Measurements from ENCODE around the gene RASEF.

GRCh38 chr9:82940376-82940775 lies 122.6 kb downstream of the RASEF start:
- TF ChIP-seq CTCF (IDR thresholded peaks at IDR 0.05; ENCODE audit: low read length) (no peak), EZH2phosphoT487 (IDR thresholded peaks at IDR 0.05; ENCODE audit: low read length) (no peak)
